HG03469 (cell line): ENCODE data around the gene DNAJA2.
A peak's percentile ranks its signal among the peaks of the same experiment; 100 is the strongest.

Experiments
- ATAC-seq: cut with Tn5 transposase; IDR thresholded peaks from one replicate; pipeline ENCODE4 v1.9.1; 2021; ENCODE audit warnings: mild to moderate bottlenecking, moderate library complexity, moderate number of reproducible peaks; ENCODE audit not compliant: unreplicated experiment

DNAJA2 gene

DNA sequence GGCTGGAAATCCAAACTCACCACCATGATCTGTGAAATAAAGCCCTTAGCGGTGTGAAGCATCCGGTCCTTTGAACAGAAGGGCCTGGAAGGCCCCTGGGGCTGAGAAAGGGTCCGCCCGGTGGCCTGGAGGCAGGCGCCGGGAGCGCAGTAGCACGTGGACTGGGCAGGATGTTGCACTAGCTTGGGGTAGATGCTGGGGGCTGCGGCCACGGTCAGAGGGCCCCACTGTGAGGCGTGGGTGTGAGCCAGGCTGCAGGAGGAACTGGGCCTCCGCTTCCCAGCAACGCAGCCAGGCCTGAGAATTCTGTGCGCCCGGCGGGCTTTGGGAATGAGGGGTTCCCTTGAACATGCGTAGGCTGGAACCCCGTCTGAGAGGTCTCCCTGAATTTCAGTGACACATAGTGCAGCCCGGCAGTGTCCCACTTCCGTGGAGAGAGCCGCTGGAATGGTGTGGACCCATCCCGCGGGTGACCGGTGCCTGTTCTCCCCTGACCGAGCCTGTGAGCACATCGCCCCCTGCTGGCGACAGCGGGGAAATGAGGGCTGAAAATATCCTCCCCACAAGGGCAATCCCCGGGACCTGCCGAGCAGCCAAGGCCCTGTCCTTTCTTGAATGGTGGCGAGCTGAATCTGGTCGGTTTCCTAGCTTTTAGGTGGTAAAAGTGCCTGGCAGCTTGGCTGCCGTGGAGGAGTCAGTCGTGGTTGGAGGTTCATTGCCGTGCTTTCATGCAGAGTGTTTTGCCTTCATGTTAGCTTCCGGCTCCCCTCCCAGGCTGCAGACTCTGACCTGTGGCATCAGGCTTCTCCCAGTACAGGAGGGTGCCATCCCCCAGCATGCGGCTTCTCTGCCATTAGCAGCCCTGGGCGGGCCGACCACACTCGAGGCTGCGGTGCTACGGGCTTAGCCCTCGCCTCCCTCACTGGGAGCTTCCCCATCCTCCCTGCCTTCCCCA is 43.8 kb downstream of the DNAJA2 start:
- ATAC-seq: peak; percentile 58

DNA sequence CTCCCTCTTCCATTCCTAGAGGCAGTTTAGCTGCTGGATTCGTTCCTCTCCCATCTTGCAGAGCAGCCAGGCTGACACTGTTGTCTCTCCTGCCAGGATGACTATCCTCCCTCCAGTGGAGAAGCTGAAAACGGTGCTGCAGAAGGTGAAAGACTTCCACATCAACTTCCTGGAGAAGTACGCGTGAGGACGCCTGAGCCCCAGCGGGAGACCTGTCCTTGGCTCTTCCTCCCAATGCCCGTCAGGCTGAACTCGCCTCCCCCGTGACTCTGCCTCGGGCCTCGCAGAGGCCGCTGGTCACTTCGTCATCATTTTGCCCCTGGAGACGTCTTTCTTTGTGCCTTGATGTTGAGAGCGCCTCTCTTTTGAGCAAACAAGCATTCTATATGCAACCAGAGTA is 44.7 kb downstream of the DNAJA2 start:
- no peak for ATAC-seq

DNA sequence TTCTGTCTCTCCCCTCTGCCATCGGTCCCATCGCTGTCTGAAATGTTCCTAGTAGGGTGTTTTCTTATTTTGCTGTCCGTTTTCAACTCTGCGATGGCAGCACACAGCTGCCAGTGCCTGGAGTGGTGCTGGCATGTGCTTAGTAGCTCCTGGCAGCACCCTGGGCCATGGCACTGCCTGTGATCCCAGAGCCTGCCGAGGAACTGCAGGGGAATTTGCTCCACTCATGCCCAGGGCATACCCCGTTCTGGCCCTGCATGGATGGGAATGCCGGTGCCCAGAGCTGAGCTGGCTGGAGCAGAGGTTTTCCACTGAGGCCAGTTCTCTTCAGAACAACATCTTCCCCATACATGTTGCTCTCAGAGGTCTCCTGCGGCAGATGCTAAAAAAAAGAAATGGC is 46.2 kb downstream of the DNAJA2 start:
- no peak for ATAC-seq

DNA sequence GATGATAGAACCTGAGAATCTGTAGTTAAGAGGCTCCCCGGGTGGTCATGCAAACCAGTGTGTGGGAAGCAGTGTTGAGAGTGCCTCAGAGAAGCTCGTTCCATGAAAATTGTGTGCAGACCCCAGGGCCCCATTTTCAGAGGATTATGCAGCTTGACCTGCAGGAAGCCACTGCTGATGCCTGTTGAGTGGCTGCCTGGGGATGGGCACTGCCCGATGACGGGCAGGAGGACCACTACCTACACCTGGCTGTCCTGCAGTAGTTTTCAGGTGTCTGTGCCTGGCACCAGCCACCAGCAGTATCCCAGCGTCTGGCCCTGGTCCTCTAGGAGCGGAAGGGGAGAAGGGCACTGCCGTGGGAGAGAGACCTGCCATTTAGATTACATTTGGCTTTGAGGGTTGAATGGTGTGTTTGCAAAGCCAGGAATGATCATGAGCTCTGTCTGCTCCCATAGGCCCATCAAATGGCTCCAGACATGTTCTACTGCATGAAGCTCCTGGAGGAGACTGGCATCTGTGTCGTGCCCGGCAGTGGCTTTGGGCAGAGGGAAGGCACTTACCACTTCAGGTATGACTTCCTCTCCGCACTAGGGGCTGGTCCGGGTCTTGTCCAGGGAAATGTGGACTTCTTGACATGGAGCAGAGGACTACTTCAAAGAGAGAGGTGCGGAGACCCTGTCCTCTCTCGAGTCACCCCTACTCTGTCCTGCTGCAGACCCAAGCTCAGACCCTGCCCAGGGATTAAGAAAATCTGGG is 46.8 kb downstream of the DNAJA2 start:
- no peak for ATAC-seq

DNA sequence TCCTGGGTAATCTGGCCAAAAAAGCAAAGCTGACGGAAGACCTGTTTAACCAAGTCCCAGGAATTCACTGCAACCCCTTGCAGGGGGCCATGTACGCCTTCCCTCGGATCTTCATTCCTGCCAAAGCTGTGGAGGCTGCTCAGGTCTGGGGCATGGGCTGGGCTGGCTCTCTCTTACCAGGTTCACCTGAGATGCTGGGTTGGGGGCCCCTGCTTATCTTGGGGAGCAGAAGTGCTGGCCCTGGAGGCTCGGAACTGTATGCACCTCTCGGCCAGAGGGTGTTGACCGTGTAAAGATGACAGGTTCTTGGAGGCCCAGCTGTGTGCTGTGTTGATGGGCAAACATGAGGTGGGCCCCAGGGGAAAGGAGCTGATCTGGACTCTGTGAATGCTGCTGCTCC is 49.1 kb downstream of the DNAJA2 start:
- ATAC-seq: no peak

DNA sequence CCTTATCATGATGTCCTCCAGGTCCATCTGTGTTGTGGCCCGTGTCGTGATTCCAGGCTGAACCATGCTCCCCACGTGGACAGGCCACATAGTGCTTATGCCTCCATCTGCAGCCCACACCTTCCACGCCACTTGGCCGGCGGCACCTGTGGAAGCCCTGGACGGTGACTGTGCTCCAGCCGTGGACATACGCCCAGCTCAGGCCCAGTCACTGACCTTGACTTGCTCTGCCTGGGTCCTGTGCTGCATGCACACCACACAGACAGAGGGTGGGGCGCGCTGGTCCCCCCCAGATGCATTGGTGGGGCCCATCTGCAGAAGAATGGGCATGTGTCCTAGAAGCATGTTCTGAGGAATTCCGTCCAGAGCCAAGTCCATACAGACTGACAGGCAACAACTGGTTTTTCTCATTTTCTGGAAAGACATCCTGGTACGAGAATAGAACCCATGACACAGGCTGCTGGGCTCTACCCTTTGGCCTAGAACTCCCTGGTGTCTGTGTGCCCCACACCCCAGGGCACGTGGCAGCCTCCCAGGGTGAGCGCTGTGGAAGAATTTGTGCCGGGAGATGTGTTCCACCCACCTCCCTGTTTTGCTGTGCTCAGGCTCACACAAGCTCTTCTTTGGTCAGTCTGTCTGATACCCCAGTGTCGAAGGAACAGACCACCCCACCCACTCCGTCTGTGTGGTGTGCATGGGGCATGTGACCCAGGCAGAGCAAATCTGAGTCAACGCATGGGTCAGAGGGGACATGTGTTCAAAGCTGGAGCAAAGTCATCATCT is 49.8 kb downstream of the DNAJA2 start:
- ATAC-seq: no peak

DNA sequence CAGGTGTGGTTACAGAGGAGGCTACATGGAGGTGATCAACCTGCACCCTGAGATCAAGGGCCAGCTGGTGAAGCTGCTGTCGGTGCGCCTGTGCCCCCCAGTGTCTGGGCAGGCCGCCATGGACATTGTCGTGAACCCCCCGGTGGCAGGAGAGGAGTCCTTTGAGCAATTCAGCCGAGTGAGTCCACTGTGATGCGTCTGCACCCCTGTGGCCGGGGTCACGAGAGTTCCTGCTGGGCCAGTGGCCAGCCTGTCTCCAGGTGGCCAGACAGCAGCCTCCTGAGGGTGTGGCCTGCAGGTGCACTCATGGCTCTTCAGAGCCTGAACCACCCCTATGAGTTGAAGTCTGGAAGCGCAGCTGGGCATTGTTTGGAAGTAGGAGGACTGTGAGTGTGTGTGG is 51.2 kb downstream of the DNAJA2 start:
- ATAC-seq: no peak

DNA sequence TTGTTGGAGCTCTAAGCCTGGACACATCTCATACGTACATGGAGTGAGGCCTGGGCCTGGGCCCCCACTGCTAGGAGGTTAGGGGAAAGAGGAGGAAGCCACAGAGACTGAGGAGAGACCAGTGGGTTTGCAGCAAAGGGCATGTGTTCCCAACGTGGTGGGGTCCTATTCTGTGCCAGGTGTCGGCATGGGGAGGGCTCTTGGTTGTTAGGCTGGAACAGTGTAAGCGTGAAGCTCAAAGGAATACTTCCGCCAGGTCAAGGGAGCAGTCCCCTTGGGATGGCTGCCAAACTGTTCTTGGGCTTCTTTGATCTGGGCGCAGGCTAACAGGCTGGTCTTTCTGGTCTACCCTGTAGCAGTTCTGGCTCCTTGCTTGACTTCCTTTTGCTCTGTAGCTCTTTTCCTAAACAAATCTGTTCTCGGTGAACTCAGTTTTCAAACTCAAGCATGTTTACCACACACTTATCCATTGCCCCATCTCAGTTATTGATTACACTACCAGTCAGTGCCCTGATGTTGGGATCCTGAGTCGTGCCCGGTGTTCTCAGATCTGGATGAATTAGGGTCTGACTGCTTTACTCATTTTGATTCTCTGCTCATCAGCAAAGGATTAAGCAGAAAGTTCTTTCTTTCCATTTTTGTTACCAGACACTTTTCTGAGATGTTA is 52.9 kb downstream of the DNAJA2 start:
- no peak for ATAC-seq

DNA sequence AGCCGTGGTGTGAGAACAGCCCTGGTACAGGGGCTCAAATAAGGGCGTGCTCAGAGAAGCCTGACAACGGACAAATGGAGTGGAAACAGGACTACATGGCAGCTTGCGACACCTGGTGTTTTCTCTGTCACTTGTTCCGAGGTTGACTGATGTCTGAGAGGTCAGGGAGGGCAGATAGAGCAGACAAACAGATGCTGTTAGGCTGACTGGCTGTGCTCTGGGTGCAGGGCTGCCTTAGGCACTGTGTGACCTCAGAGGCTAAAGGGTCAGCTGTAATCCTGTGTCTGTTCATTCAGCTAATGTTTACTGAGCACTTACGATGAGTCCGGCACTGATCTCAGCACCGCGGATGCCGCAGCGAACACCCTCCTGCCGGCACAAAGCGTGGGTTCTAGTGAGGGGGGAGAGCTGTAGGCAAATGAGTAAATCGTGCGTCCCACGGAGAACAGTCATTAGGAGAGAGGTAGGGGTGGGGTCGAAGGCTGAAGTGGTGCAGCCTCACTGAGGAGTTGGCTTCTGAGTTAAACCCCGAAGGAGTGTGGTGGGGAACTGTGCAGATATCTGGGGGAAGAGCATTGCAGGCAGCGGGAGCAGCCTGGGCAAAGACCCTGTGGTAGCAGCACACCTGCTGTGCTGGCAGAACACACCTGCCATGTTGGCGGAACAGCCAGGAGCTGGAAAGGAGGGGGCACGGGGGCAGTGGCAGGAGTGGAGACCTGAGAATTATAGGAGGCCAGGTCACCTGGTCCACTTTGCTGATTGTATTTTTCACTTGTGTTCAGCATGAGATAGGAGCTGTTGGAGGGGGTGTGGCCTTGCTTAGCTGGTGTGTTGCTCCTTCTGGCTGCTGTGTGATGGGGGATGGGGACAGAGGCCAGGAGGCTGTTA is 54.3 kb downstream of the DNAJA2 start:
- peak; percentile 86 for ATAC-seq

DNA sequence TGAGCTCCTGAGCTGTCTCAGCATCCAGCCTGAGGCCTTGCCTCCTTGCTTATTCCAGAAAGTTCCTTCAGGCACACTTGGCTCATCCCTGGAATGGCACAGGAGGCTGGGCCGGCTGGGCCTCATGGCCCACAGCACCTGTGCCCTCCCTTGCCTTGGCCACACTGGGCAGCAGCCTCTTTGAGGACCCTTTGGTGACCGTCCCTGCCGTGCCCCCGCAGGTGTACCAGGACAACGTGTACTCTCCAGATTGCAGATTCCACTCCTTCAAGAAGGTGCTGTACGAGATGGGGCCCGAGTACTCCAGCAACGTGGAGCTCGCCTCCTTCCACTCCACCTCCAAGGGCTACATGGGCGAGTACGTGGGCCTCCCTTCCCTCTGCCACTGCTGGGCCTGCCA is 55.1 kb downstream of the DNAJA2 start:
- no peak for ATAC-seq

DNA sequence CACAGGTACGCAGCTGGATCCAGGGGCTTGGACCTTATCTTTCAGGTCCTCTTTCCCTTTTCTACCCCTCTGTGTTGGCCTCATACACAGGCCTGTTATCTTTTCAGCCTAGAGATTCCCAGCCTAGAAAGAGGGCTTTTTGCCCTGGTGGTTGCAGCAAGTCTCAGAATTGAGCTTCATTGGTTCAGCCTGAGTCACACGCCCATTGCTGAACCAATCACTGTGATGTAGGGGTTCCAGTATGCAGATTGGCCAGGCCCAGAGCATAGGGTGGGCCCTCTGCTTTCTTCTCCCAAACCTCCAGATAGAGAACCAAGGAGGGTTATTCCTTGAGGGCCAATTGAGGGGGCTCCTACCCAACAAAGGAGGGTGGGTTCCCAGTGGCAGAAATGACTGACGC is 56.5 kb downstream of the DNAJA2 start:
- ATAC-seq: no peak

DNA sequence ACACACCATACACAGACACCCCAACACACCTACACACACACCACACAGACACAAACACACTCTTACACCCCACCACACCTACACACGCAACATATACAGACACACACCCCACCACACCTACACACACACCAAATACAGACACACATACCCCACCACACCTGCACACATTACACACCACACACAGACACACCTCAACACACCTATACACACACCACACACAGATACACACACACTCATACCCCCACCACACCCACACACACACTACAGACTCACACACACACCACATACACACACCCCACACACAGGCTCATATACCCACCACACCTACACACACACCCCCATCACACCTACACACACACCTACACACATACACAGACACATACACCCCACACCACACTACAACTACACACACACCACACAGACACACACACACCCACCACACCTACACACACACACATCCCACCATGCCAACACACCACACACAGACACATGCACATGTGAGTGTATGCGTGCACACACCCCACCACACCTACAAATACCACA is 57.9 kb downstream of the DNAJA2 start:
- ATAC-seq: no peak

DNA sequence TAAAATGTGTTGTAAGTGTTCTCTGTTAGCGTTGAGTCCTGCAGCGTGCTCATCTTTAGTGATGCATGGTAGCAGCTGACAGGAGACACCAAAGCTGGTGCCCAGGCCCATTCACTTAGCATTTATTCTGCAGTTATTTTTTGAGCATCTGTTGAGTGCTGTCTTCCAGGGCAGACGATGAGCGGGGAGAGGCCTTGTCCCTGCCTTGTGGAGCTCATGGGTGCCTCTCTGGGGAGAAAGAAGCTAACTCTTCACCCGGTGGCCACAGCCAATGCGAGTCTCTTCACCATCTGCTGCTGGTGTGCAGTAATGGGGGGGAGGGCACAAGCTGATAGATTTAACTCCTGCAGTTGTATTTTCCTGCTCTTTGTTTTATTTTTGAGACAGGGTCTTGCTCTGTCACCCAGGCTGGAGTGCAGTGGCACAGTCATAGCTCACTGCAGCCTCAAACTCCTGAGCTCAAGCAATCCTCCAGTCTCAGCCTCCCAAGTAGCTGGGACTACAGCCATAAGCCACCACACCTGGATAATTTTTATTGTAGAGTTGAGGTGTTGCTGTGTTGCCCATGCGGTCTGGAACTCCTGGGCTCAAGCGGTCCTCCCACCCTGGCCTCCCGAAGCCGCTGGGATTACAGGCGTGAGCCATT is 58.8 kb downstream of the DNAJA2 start:
- no peak for ATAC-seq

DNA sequence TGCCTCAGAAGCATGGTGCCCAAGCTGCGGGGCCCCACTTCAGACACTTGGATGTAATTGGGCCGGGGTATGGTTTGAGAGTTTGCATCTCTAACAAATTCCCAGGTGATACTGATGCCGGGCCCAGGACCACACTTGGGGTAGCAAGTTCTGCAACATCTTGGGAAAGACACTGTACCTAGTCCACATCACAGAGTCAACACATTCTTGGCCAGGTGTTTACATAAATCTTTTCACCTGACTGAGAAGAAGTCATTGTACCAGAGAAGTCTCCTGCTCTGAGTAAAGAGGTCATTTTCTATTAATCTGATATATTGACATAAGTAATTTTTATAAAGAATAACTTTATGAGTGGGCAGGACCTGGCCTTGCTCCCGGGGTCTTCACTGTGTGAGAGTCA is 61.8 kb downstream of the DNAJA2 start:
- no peak for ATAC-seq

DNA sequence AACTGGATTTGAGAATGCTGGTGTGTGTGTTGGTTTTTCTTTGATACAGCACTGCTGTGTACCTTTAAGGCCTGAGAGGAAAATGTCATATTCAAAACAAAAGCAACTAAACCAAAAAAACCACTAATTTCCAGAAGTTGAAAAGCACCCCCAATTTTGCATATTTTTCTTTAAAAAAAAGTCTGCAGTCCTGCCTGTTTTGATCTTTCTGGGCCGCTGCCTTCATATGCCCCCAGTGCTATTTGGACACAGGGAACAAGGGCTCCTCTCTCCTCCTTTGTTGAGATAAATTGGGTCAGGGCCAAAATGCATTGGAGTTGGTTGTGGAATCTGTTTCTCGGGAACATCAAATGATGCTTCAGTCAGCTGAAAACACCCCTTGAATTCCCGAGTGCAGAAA is 62.4 kb downstream of the DNAJA2 start:
- ATAC-seq: peak; percentile 56

DNA sequence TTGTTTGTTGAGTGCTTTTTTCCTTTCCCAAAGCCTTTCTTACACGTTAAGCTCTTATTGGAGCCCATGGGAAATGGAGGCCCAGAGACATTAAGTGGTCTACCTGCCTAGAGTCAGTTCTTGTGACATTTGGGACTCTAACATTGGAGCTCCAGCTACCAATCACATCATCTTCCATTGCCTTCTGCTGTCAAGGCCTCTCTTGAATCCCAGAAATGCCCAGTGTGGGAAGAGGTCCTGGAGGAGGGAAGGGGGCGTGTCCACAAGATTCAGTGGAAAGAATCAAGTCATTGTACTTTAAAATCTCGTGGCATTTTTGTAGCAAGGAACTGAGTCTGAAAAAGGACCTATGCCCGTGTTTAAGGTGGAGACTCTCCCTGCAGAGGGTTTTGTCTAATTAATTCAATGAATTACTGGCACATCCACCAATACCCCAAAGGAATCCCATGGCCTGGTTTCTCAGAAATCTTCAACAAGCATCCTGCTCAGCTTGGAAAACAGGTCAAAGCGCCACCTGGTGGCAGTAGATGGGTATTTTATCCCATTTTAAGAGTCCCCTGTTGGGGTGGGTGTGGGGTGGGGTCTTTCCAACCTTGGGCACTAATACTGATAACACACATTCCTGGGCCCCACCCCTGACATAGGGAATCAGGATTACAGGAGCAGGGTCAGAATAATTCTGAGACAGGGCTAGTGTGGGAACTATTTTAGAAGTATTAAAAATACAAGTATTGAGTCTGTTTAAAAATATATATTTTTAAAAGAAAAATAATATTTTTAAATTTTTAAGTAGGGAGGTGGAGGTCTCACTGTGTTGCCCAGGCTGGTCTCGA is 64.7 kb downstream of the DNAJA2 start:
- ATAC-seq: no peak

DNA sequence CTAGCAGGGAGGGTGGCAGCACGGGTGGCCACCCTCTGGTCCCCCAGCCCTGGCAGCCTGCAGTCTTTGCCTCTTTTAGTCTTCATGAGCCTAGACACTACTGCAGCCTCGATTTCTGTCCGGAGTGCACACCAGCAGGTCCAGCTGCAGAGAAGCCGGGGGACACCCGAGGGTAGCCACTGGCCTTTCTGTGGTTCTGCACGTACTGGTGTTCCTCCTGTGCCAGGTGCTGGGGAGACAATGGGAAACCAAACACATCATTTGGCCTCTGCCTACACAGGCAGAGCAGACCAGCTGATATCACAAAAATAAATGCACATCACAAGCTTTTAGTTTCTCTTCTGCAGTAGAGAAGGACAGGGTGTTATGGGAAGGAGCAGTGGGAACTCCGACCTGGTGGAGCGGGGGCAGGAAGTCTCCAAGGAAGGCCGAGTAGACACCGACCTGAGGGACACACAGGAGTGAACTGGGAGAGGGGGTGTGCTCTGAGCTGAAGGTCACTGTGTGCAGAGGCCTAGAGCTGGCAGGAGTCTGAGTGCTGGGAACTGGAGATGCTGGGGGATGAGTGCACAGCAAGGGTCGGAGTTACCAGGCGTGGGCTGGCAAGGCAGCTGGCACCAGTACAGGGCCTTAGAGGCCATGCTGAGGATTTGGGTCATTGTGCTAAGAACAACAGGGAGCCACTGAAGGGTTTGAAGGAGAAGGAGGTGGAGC is 66.3 kb downstream of the DNAJA2 start:
- ATAC-seq: no peak
